Nephron (organoid): ENCODE data around the gene U2AF1L4.
A peak's percentile ranks its signal among the peaks of the same experiment; 100 is the strongest.

ENCODE experiments used
- H3K27ac Mint-ChIP-seq, 3 experiments: 2 replicates each; pipeline ENCODE4 v1.8.0; 2020; ENCODE audit warnings: mixed read lengths in 3 of 3, mild to moderate bottlenecking in 2 of 3, moderate library complexity in 1 of 3
- H3K27me3 Mint-ChIP-seq: 2 replicates; pipeline ENCODE4 v1.8.0; 2021; ENCODE audit warnings: low read depth, mild to moderate bottlenecking, moderate library complexity, mixed read lengths
- H3K36me3 Mint-ChIP-seq: 2 replicates; pipeline ENCODE4 v1.8.0; 2020; ENCODE audit warnings: low read depth, mixed read lengths
- H3K4me1 Mint-ChIP-seq: 2 replicates; pipeline ENCODE4 v1.8.0; 2020; ENCODE audit warnings: mixed read lengths
- H3K4me3 Mint-ChIP-seq, 3 experiments: 2 replicates each; pipeline ENCODE4 v1.8.0; 2020; ENCODE audit warnings: mild to moderate bottlenecking in 3 of 3, mixed read lengths in 3 of 3, moderate library complexity in 2 of 3
- H3K9me3 Mint-ChIP-seq: 2 replicates; pipeline ENCODE4 v1.8.0; 2020; ENCODE audit warnings: mixed read lengths
- CTCF ChIP-seq, 3 experiments: fragments of 200-600 bp; sonication (generic); IDR thresholded peaks; one replicate each; pipeline ENCODE4 v1.5.0; 2021; ENCODE audit warnings: antibody characterized with exemption in 3 of 3; ENCODE audit not compliant: unreplicated experiment in 3 of 3

Gene U2AF1L4

GRCh38 chr19:35786299-35787160, 41.3 kb upstream of the U2AF1L4 start:
- H3K27ac Mint-ChIP-seq, result peak overlapping the region in 1 of 3 experiments; percentile 52
- H3K4me1 Mint-ChIP-seq, result no peaks in the 10 kb centered on the region
- H3K9me3 Mint-ChIP-seq, result no peaks in the 10 kb centered on the region
- H3K36me3 Mint-ChIP-seq, result peaks cover 18% of the 10 kb centered on the region
- H3K4me3 Mint-ChIP-seq, result no peak overlapping the region
- H3K27me3 Mint-ChIP-seq, result peaks cover 6% of the 10 kb centered on the region
- TF ChIP-seq CTCF (IDR thresholded peaks at IDR 0.05; ENCODE audit: unreplicated experiment in 3 of 3), result no peak

- H3K4me3 Mint-ChIP-seq, result no peak overlapping the region
Observed at GRCh38 chr19:35785339-35785627, 40.1 kb upstream of the U2AF1L4 start.

GRCh38 chr19:35784503-35785338, 39.5 kb upstream of the U2AF1L4 start:
- no peak overlapping the region for H3K4me3 Mint-ChIP-seq
- H3K27me3 Mint-ChIP-seq, result peaks cover 6% of the 10 kb centered on the region
- no peaks in the 10 kb centered on the region for H3K4me1 Mint-ChIP-seq
- peaks cover 24% of the 10 kb centered on the region for H3K36me3 Mint-ChIP-seq
- no peak for TF ChIP-seq CTCF (IDR thresholded peaks at IDR 0.05; ENCODE audit: unreplicated experiment in 3 of 3)
- no peaks in the 10 kb centered on the region for H3K9me3 Mint-ChIP-seq
- no peak overlapping the region for H3K27ac Mint-ChIP-seq

More at GRCh38 chr19:35785339-35785627, 40.1 kb upstream of the U2AF1L4 start:
- Mint-ChIP-seq H3K27me3 (peaks cover 6% of the 10 kb centered on the region), H3K36me3 (peaks cover 22% of the 10 kb centered on the region), H3K4me1 (no peaks in the 10 kb centered on the region), H3K27ac (no peak overlapping the region), H3K9me3 (no peaks in the 10 kb centered on the region)
- TF ChIP-seq CTCF (IDR thresholded peaks at IDR 0.05; ENCODE audit: unreplicated experiment in 3 of 3), result no peak

- no peaks in the 10 kb centered on the region for H3K4me1 Mint-ChIP-seq
- no peaks in the 10 kb centered on the region for H3K9me3 Mint-ChIP-seq
- peaks cover 6% of the 10 kb centered on the region for H3K27me3 Mint-ChIP-seq
- H3K4me3 Mint-ChIP-seq, result no peak overlapping the region
- H3K36me3 Mint-ChIP-seq, result peaks cover 31% of the 10 kb centered on the region
- H3K27ac Mint-ChIP-seq, result peak overlapping the region in 1 of 3 experiments; percentile 43
- peak in 1 of 3 experiments; percentile 7 for TF ChIP-seq CTCF (IDR thresholded peaks at IDR 0.05; ENCODE audit: unreplicated experiment in 3 of 3)
Observed at GRCh38 chr19:35783469-35784434, 38.5 kb upstream of the U2AF1L4 start.

- no peak overlapping the region for H3K27ac Mint-ChIP-seq
- TF ChIP-seq CTCF (IDR thresholded peaks at IDR 0.05; ENCODE audit: unreplicated experiment in 3 of 3), result no peak
- H3K27me3 Mint-ChIP-seq, result peaks cover 6% of the 10 kb centered on the region
- H3K9me3 Mint-ChIP-seq, result no peaks in the 10 kb centered on the region
- peaks cover 4% of the 10 kb centered on the region for H3K4me1 Mint-ChIP-seq
- peaks cover 31% of the 10 kb centered on the region for H3K36me3 Mint-ChIP-seq
- no peak overlapping the region for H3K4me3 Mint-ChIP-seq
Observed at GRCh38 chr19:35782589-35782988, 37.4 kb upstream of the U2AF1L4 start.
